Stimulated activated effector memory CD8-positive, alpha-beta T cell treated with anti-CD3 and anti-CD28 coated beads, Interleukin-12 subunit alpha, Interleukin-12 subunit beta, amount 100 ng/mL, for 72 hours (primary cell): ENCODE data around the gene ATG10.

Experiments used
- ATAC-seq: fragments of 150-1000 bp; cut with Tn5 transposase; 2 replicates; pipeline ENCODE4 v1.10.0; 2021
- DNase-seq, 2 donors: peaks; one replicate each; pipeline ENCODE4 v3.0.0; 2021 to 2022; ENCODE audit warnings: low spot score in 2 of 2
- H3K27ac Mint-ChIP-seq: one replicate; pipeline ENCODE4 v1.8.0; 2022; ENCODE audit warnings: mild to moderate bottlenecking, mixed read lengths
- H3K36me3 Mint-ChIP-seq: one replicate; pipeline ENCODE4 v1.8.0; 2022; ENCODE audit warnings: mild to moderate bottlenecking, mixed read lengths
- H3K4me1 Mint-ChIP-seq: one replicate; pipeline ENCODE4 v1.8.0; 2022; ENCODE audit warnings: mixed read lengths
- H3K4me3 Mint-ChIP-seq: one replicate; pipeline ENCODE4 v1.8.0; 2022; ENCODE audit warnings: mild to moderate bottlenecking, mixed read lengths
- H3K9me3 Mint-ChIP-seq: one replicate; pipeline ENCODE4 v1.8.0; 2022; ENCODE audit warnings: mixed read lengths

ATG10 gene

GRCh38 chr5:82174919-82175219 lies 203.0 kb downstream of the ATG10 start:
- Mint-ChIP-seq H3K36me3 (no peaks in the 10 kb centered on the region), H3K9me3 (no peaks in the 10 kb centered on the region), H3K27ac (peak overlapping the region; percentile 79), H3K4me1 (peaks cover 6% of the 10 kb centered on the region), H3K4me3 (no peak overlapping the region)
- ATAC-seq (no peak), DNase-seq (no peak)

GRCh38 chr5:82176115-82176814 lies 204.4 kb downstream of the ATG10 start:
- Mint-ChIP-seq H3K27ac (no peak overlapping the region), H3K9me3 (no peaks in the 10 kb centered on the region), H3K4me1 (peaks cover 6% of the 10 kb centered on the region), H3K4me3 (no peak overlapping the region), H3K36me3 (no peaks in the 10 kb centered on the region)
- ATAC-seq, result no peak
- DNase-seq, result no peak

GRCh38 chr5:82178378-82178777 lies 206.6 kb downstream of the ATG10 start:
- ATAC-seq (no peak), DNase-seq (no peak)
- H3K9me3 Mint-ChIP-seq, result no peaks in the 10 kb centered on the region
- no peaks in the 10 kb centered on the region for H3K36me3 Mint-ChIP-seq
- H3K4me3 Mint-ChIP-seq, result no peak overlapping the region
- no peak overlapping the region for H3K27ac Mint-ChIP-seq
- peaks cover 6% of the 10 kb centered on the region for H3K4me1 Mint-ChIP-seq

GRCh38 chr5:82182662-82183061 lies 210.8 kb downstream of the ATG10 start:
- ATAC-seq (no peak), DNase-seq (no peak)
- H3K36me3 Mint-ChIP-seq, result no peaks in the 10 kb centered on the region
- H3K4me1 Mint-ChIP-seq, result no peaks in the 10 kb centered on the region
- no peak overlapping the region for H3K27ac Mint-ChIP-seq
- no peaks in the 10 kb centered on the region for H3K9me3 Mint-ChIP-seq
- no peak overlapping the region for H3K4me3 Mint-ChIP-seq

GRCh38 chr5:82183828-82184227 lies 212.0 kb downstream of the ATG10 start:
- no peak overlapping the region for H3K27ac Mint-ChIP-seq
- H3K4me3 Mint-ChIP-seq, result no peak overlapping the region
- ATAC-seq, result peak; percentile 64

GRCh38 chr5:82185851-82186250 lies 214.0 kb downstream of the ATG10 start:
- DNase-seq, result no peak
- H3K4me1 Mint-ChIP-seq, result no peaks in the 10 kb centered on the region
- ATAC-seq, result no peak

More at GRCh38 chr5:82183828-82184227, 212.0 kb downstream of the ATG10 start:
- H3K4me1 Mint-ChIP-seq, result no peaks in the 10 kb centered on the region
- no peaks in the 10 kb centered on the region for H3K9me3 Mint-ChIP-seq
- DNase-seq, result peak in 1 of 2 donors; percentile 50
- H3K36me3 Mint-ChIP-seq, result no peaks in the 10 kb centered on the region

GRCh38 chr5:82197550-82197949 lies 225.7 kb downstream of the ATG10 start:
- Mint-ChIP-seq H3K27ac (no peak overlapping the region), H3K4me3 (no peak overlapping the region), H3K36me3 (no peaks in the 10 kb centered on the region), H3K9me3 (no peaks in the 10 kb centered on the region), H3K4me1 (no peaks in the 10 kb centered on the region)
- no peak for ATAC-seq
- DNase-seq, result no peak

More at GRCh38 chr5:82185851-82186250, 214.0 kb downstream of the ATG10 start:
- Mint-ChIP-seq H3K27ac (no peak overlapping the region), H3K9me3 (no peaks in the 10 kb centered on the region), H3K36me3 (no peaks in the 10 kb centered on the region), H3K4me3 (no peak overlapping the region)

- Mint-ChIP-seq H3K27ac (no peak overlapping the region), H3K4me1 (no peaks in the 10 kb centered on the region), H3K4me3 (no peak overlapping the region), H3K9me3 (no peaks in the 10 kb centered on the region), H3K36me3 (no peaks in the 10 kb centered on the region)
- ATAC-seq (no peak), DNase-seq (no peak)
Measured at GRCh38 chr5:82204567-82204966, 232.7 kb downstream of the ATG10 start.

- H3K27ac Mint-ChIP-seq, result no peak overlapping the region
- no peak for ATAC-seq
Measured at GRCh38 chr5:82205005-82205404, 233.2 kb downstream of the ATG10 start.

GRCh38 chr5:82208371-82208770 lies 236.5 kb downstream of the ATG10 start:
- Mint-ChIP-seq H3K27ac (no peak overlapping the region), H3K9me3 (no peaks in the 10 kb centered on the region), H3K4me1 (no peaks in the 10 kb centered on the region), H3K4me3 (no peak overlapping the region), H3K36me3 (no peaks in the 10 kb centered on the region)
- no peak for DNase-seq
- no peak for ATAC-seq

More at GRCh38 chr5:82205005-82205404, 233.2 kb downstream of the ATG10 start:
- Mint-ChIP-seq H3K36me3 (no peaks in the 10 kb centered on the region), H3K9me3 (no peaks in the 10 kb centered on the region), H3K4me3 (no peak overlapping the region), H3K4me1 (no peaks in the 10 kb centered on the region)
- no peak for DNase-seq

GRCh38 chr5:82211855-82212572 lies 240.2 kb downstream of the ATG10 start:
- Mint-ChIP-seq H3K27ac (no peak overlapping the region), H3K9me3 (no peaks in the 10 kb centered on the region), H3K4me3 (no peak overlapping the region), H3K4me1 (no peaks in the 10 kb centered on the region), H3K36me3 (no peaks in the 10 kb centered on the region)
- ATAC-seq, result no peak
- DNase-seq, result no peak

- no peak for DNase-seq
- H3K36me3 Mint-ChIP-seq, result no peaks in the 10 kb centered on the region
- no peak for ATAC-seq
- H3K9me3 Mint-ChIP-seq, result no peaks in the 10 kb centered on the region
- H3K27ac Mint-ChIP-seq, result peak overlapping the region; percentile 10
- H3K4me1 Mint-ChIP-seq, result peaks cover 11% of the 10 kb centered on the region
- no peak overlapping the region for H3K4me3 Mint-ChIP-seq
Measured at GRCh38 chr5:82217917-82218316, 246.1 kb downstream of the ATG10 start.

- H3K4me3 Mint-ChIP-seq, result no peak overlapping the region
- H3K27ac Mint-ChIP-seq, result peak overlapping the region; percentile 10
- peaks cover 11% of the 10 kb centered on the region for H3K4me1 Mint-ChIP-seq
- no peaks in the 10 kb centered on the region for H3K36me3 Mint-ChIP-seq
- DNase-seq (no peak), ATAC-seq (no peak)
- H3K9me3 Mint-ChIP-seq, result no peaks in the 10 kb centered on the region
Measured at GRCh38 chr5:82218374-82219156, 246.7 kb downstream of the ATG10 start.

GRCh38 chr5:82221020-82221419 lies 249.2 kb downstream of the ATG10 start:
- Mint-ChIP-seq H3K27ac (no peak overlapping the region), H3K9me3 (no peaks in the 10 kb centered on the region), H3K4me3 (no peak overlapping the region), H3K4me1 (peaks cover 16% of the 10 kb centered on the region), H3K36me3 (no peaks in the 10 kb centered on the region)
- ATAC-seq, result no peak
- no peak for DNase-seq

- H3K4me3 Mint-ChIP-seq, result no peak overlapping the region
- DNase-seq (no peak), ATAC-seq (peak; percentile 52)
- H3K9me3 Mint-ChIP-seq, result no peaks in the 10 kb centered on the region
- H3K27ac Mint-ChIP-seq, result no peak overlapping the region
- H3K36me3 Mint-ChIP-seq, result no peaks in the 10 kb centered on the region
- H3K4me1 Mint-ChIP-seq, result peaks cover 12% of the 10 kb centered on the region
Measured at GRCh38 chr5:82222597-82223574, 251.1 kb downstream of the ATG10 start.
